DMS153 treated with DMSO at 0.1 percent for 48 hours (cell line): ENCODE measurements around the gene DTD1.
"Not testable (repeated sequence)": the region's sequence is repeated elsewhere in the genome, so short reads cannot be mapped to it uniquely, and the experiment has no call there.

Experiments used
- DNase-seq: peaks from one replicate; lab custom pipeline; 2025; ENCODE audit not compliant: unreplicated experiment; lab: John Stamatoyannopoulos, UW

The DTD1 gene

DNA sequence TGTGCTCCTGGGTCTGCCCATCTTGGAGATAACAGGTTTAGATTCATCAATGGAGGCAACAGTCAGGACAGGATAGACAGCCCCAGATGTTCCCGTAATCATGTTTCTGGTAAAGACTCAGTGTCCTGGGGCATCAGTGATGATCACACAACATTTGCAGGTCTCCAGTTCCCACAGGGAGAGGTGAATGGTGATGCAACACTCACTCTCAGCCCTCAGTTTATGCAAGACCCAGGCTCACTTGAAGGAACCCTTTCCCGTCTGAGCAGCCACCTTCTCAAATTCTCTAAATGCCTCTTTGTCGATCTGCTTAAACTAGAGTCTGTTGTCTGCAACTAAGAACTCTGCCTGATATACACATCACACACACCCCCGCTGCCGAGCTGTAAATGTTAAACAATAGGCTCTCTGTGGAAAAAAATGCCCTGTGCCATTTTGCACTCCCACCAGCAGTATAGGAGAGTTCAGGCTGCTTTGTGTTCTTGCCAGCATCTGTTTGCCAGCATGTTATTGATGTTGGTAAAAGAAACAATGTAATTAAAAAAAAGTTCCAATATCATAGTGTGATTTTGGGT lies 195.6 kb downstream of the DTD1 start:
- DNase-seq, result no peak

DNA sequence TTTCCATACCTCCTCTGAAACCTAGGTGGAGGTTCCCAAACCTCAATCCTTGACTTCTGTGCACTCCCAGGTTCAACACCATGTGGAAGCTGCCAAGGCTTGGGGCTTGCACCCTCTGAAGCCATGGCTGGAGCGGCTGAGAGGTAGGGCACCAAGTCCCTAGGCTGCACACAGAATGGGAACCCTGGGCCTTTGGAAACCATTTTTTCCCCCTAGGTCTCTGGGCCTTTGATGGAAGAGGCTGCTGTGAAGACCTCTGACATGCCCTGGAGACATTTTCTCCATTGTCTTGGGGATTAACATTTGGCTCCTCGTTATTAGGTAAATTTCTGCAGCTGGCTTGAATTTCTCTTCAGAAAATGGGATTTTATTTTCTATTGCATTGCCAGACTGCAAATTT lies 199.2 kb downstream of the DTD1 start:
- DNase-seq, result not testable (repeated sequence)

DNA sequence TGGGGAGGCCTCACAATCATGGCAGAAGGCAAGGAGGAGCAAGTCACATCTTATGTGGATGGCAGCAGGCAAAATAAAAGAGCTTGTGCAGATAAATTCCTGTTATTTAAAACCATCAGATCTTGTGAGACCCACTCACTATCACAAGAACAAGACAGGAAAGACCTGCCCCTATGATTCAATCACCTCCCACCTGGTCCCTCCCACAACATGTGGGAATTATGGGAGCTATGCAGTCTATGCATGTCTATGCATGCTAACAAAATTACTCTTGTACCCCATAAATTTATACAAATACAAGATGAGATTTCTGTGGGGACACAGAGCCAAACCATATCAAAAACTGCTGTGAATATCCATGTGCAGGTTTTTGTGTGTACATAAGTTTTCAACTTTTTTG lies 200.2 kb downstream of the DTD1 start:
- no peak for DNase-seq

DNA sequence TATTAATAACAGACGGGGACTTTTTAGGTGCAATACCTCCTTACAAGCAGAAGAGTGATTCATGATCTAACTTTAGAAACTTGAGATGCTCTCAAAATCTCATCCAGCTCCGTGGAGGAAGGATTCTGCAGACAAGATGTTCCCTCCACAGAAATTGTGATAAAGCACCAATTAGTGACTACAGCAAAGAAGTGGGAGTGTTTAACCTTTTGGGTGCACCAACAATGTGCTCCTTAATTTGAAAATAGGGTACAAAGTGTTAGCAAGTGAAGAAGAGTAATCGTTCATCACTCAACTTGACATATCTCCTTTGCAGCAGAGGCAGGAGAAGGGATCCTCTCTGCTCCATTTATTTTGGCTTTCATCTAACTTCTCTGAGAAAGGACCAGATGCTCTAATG lies 202.9 kb downstream of the DTD1 start:
- no peak for DNase-seq

DNA sequence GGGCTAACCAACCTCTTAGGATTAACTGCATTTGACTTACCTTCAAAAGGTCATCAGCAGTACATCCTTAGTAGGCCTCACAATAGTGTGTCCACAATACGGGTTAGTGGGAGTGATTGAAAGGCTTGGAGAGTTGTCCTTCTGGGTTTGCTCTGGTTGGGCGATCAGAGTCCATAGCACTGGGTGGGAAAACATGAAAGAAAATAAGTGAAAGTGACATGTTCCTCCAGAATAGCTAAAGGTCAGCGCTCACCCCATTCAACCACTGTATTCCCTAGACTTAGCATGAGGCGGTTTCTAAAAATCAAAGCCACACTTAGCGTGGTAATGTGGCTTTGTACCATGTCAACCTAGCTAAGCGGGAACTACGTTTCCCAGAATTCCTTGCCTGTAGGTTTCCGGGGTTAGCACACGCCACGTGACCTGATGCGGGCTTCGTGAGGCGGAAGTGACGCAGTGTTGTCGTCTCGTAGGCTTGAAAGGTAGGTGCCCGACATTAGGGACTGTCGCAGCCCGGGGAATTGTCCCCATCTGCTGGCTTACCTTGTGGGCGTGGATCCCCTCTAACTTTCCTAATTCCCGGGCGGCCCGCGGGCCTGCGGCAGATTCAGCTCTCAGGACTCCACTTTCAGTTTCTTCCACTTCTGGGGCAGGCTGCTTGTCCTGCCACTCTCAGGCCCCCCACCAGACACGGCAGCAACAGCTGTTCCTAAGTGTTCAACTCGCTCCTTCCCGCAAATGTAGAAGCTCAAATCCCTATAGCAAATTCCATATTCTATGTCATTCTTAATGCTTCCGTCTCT lies 206.0 kb downstream of the DTD1 start:
- peak; percentile 86 for DNase-seq

DNA sequence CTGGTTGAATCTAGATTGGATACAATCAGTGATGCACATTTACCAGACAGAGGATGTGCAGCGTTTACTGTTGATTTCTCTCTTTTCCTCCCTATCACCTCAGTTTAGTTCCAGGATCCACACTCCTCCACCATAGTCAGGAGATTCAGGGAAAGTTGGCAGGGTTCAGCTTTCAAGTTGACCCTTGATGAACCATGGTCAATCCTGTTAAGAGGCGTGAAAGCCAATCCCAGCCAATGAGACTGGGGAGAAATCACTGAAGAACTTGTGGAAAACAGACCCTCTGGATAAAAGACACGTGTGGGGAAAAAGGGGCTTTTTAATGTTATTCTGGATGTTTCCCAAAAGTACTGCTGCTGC lies 206.6 kb downstream of the DTD1 start:
- DNase-seq, result no peak

DNA sequence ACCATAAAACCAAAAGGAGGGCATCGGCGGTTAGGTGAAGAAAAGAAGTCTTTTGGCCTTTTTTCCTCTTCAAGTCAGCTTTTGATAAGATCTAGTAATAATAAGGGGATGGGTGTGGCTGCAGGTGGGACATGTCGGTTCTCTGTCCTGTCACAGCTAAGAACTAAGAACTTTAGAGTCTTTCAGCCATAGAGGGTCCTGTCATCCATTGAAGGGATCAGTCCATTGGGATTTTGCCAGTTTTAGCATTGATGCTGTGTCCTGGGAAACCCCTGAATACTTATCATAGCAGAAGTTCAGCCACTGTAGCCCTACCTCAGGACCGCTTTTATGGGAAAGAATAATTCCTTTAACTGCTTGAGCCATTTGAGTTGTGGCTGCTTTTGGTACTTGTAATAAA lies 207.5 kb downstream of the DTD1 start:
- DNase-seq, result no peak

DNA sequence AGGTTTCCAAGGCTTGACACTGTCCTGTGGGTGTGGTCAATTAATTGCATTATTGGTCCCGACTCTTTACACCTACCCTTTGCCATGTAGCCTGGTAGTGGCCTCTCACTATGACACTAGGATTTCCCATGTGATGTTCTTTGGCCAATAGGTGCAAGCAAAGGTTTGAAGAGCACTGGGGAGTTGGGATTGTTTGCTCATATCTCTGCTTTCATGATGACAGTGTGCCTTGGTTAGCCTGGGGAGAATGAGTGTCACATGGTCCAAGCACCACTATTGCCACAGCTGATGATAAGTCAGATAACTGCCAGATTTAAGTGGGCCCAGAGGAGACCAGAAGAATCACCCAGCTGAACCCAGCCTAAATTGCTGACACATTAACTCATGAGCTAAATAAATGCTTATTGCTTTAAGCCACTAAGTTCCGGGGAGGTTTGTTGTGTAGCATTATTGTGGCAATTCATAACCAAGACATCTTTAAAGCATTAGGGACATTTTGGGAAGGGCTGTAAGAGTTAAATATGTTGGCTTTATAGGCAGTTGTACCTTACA lies 208.5 kb downstream of the DTD1 start:
- DNase-seq, result no peak

DNA sequence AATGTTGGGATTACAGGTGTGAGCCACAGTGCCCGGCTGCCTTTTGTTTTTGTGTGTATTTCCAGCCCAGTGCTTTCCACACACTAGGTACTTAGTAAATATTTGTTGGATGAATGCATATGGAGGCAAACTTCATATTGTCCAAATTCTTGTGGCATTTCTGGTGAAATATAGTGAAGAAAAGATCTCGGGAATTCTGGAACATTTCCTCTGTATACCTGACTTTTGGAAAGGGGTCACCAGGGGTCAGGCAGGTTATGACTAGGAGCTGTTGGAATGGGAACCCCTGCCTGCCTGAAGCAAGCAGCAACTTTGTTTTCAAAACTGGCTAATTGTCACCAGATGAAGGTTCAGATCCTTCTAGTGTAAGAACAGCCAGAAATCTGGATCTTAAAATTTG lies 213.7 kb downstream of the DTD1 start:
- no peak for DNase-seq

DNA sequence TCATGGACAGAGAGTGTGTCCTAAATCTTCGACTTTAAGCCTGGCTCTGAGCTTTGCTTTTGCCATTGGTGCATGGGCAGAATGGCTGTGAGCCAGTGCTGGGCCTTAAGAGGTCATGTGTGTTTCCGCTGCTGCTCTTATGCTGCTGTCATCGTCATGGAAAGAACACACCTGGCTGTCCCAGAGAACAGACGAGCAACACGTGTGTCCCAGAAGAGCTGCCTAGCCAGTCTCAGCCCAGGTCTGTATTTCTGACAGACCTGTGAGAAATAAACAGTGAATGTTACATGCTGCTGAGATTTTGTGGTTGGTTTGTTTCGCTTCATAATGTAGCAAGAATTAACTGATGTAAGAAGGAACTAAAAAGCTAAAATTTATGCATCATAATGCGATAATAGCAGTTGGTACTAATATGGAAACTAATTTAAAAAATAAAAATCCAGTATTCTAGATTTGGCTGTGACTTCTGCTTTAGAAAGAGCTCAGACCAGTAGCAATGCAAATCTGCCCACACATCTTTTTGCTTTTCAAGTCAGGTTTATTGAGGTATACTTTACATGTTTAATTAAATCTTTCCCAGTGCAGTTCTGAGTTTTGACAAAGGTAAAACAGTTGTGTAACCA lies 214.3 kb downstream of the DTD1 start:
- DNase-seq, result no peak

DNA sequence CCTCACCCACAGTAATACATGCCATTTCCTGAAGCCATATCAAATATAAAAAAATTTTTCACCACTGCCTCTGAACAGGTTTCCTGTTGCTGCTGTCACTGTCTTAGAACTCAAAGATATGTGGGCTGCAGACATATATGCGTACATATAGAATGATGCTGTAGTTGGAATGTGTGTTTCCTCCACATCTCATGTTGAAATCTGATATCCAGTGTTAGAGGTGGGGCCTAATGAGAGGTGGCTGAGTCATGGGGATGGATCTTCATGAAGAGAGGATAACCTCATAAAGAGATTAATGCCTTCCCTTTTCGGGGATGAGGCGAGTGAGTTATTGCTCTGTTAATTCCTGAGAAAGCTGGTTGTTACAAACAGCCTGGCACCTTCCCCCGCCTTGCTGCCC lies 218.0 kb downstream of the DTD1 start:
- DNase-seq, result no peak

DNA sequence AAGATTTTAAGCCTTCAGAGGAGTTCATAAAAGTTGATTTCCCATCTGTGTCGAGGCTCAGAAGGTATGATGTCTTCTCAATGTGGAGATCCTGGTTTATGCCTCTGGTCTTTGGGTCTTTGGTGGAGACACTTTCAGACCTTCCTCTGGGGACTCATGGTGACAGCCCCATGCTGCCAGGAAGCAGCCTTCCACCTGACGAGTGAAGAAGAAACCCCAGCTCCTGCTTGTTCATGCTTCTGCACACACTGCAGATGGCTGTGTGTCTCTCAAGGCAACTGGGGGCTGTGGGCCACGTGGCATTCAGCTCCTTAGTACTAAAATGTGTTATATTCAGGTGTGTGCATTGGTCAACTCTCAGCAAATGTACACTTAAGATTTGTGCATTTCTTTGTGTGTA lies 220.9 kb downstream of the DTD1 start:
- no peak for DNase-seq

DNA sequence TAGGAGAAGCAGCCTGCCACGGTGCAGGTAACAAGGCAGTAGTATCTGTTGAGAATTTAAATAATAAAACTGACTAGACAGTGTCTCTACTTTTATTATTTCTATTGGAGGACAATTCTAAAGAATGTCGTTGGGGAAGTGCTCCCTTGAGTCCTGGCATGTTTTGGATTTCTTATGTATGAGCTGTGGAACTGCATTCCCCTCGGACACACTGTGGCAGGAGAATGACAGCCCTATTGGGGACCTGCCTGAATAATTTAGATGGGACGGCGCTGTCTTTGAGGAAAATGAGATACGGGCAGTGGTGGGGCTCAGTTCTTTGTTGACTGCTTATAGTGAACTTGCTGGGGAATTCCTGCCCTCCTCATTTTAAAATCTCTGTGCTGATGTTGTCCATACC lies 223.3 kb downstream of the DTD1 start:
- DNase-seq, result no peak

DNA sequence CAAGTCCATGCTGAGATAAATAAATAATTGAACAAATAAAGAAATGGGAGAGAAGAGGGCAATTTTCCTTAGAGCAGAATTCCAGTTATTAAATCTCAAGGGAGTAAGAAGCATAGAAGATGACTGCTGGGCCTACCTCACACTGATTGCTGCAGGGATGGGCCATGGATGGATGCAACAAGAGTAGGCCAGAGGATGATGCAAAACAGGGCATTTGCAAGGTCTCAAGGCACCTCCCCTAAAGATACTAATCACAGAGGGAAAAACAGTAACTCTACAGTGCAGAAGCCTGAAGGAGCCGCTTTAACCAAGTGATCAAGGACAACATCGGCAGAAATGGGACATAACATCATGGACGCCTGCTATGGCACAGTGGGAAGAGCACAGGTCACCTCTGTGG lies 224.1 kb downstream of the DTD1 start:
- DNase-seq, result no peak

DNA sequence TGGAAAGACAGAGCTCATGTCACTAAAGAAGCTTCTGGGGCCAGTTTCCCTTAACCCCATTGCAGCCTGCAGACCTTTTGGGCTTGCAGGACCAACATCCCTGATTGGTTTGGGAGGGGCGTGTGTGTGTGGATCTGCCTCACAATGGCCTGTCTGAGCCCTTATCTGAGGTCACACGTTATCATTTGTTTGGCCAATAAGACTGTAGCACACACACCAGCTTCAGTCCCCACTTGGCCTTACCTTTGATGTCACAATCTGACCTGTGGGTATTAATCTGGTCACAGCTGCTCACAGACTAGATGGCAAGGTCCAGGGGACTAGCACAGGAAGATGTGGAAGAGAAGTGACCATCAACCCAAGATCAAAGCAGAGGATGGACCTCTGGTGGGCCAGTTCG lies 225.6 kb downstream of the DTD1 start, which contains the start of gene SCP2D1:
SCP2D1 (plus strand) TSS at position 301 of the 400 bp plus-strand sequence; CDS start at position 334, 33 bp downstream.
- no peak for DNase-seq

DNA sequence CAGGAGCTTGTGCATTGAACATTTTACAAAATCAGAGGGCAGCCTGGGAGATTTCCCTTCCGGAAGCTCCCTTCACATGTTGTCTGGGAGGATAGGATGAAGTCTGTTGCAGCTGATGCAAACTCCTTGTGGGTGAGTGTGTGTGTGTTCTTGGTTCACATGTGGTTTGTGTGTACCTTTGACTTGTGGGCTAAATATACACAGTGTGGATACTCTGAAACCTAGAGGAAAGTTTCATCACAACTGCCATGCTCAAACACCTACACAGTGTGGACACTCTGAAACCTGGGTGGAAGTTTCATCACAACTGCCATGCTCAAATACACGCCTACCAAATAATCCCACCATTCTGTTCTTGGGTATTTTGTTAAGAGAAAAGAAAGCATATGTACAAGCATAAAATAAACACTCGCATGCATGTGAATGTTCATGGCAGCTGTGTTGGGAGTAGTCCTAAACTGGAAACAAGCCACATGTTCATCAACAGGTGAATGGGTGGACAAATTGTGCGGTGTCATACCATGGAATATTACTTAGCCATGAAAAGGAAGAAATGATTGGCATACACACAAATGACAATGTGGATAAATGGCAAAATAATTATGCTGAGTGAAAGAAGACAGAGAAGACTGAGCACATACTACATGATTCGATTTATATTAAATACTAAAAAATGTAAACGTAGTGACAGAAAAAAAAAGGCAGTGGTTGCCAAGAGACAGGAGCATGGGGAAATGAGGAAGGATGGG lies 227.5 kb downstream of the DTD1 start:
- no peak for DNase-seq
